ENCODE measurements around the gene ARHGAP6. TPM values are rescaled to one million over a fixed set of nuclear protein-coding genes. Genes with fewer than 3 reads are reported as not detected.

ARHGAP6 gene
- total RNA-seq, 4 donors from 2014 or later, result 2.1 to 30.5 (median 4.9) TPM

- Histone ChIP-seq H3K4me3 (no peak overlapping the region), H3K4me1 (no peaks in the 10 kb centered on the region), H3K27ac (no peak overlapping the region), H3K36me3 (no peaks in the 10 kb centered on the region), H3K9me3 (no peaks in the 10 kb centered on the region), H3K27me3 (no peaks in the 10 kb centered on the region)
- DNase-seq, result no peak
- no peak for TF ChIP-seq CTCF (IDR thresholded peaks at IDR 0.05)
- no peak for TF ChIP-seq POLR2A (IDR thresholded peaks at IDR 0.05)
Measured at GRCh38 chrX:11474021-11474420, 191.7 kb downstream of the ARHGAP6 start.

GRCh38 chrX:11472879-11473278 is 192.8 kb downstream of the ARHGAP6 start:
- Histone ChIP-seq H3K27ac (no peak overlapping the region), H3K36me3 (no peaks in the 10 kb centered on the region), H3K4me1 (no peaks in the 10 kb centered on the region), H3K27me3 (no peaks in the 10 kb centered on the region), H3K4me3 (no peak overlapping the region), H3K9me3 (no peaks in the 10 kb centered on the region)
- TF ChIP-seq POLR2A (IDR thresholded peaks at IDR 0.05) (no peak), CTCF (IDR thresholded peaks at IDR 0.05) (no peak)
- no peak for DNase-seq

GRCh38 chrX:11472381-11472780 is 193.3 kb downstream of the ARHGAP6 start:
- H3K4me3 ChIP-seq, result no peak overlapping the region
- H3K27ac ChIP-seq, result no peak overlapping the region
- no peak for DNase-seq
- H3K4me1 ChIP-seq, result no peaks in the 10 kb centered on the region
- H3K36me3 ChIP-seq, result no peaks in the 10 kb centered on the region
- H3K9me3 ChIP-seq, result no peaks in the 10 kb centered on the region
- no peak for TF ChIP-seq POLR2A (IDR thresholded peaks at IDR 0.05)
- no peak for TF ChIP-seq CTCF (IDR thresholded peaks at IDR 0.05)
- no peaks in the 10 kb centered on the region for H3K27me3 ChIP-seq

GRCh38 chrX:11470250-11470974 is 195.3 kb downstream of the ARHGAP6 start:
- Histone ChIP-seq H3K9me3 (no peaks in the 10 kb centered on the region), H3K27me3 (no peaks in the 10 kb centered on the region), H3K4me3 (no peak overlapping the region), H3K36me3 (no peaks in the 10 kb centered on the region), H3K4me1 (no peaks in the 10 kb centered on the region), H3K27ac (no peak overlapping the region)
- TF ChIP-seq CTCF (IDR thresholded peaks at IDR 0.05), result no peak
- no peak for TF ChIP-seq POLR2A (IDR thresholded peaks at IDR 0.05)
- DNase-seq, result no peak

- no peaks in the 10 kb centered on the region for H3K36me3 ChIP-seq
- H3K27me3 ChIP-seq, result no peaks in the 10 kb centered on the region
- H3K4me3 ChIP-seq, result no peak overlapping the region
- H3K9me3 ChIP-seq, result no peaks in the 10 kb centered on the region
- TF ChIP-seq POLR2A (IDR thresholded peaks at IDR 0.05) (no peak), CTCF (IDR thresholded peaks at IDR 0.05) (no peak)
- no peak overlapping the region for H3K27ac ChIP-seq
- no peak for DNase-seq
- no peaks in the 10 kb centered on the region for H3K4me1 ChIP-seq
Measured at GRCh38 chrX:11465648-11466411, 199.9 kb downstream of the ARHGAP6 start.

Measured in Peyer's patch (tissue), 4 donors.